Adipose tissue (tissue), 3 donors: ENCODE results near the gene TRIM49B. TPM values are rescaled to one million over a fixed set of nuclear protein-coding genes. Genes with fewer than 3 reads are reported as not detected.
"Not testable (repeated sequence)": the region's sequence is repeated elsewhere in the genome, so short reads cannot be mapped to it uniquely, and the experiment has no call there.

Source experiments
- H3K27ac ChIP-seq: one replicate; pipeline ENCODE4 v1.5.1; 2013; ENCODE audit warnings: low read depth, low read length
- WGBS, 3 donors: extraction: QIAGEN DNeasy Blood & Tissue Kit; methylation state at CpG; one replicate each; pipeline ENCODE4 v1.1.7; 2013; 5-methylcytosine and 5-hydroxymethylcytosine counted together
- polyA plus RNA-seq, 3 donors: library from polyadenylated mRNA; stranded (reverse); fragments of 200-250 nt; gene quantifications; one replicate each; pipeline ENCODE4 v1.2.3, GENCODE V29; 2013
- donor health status: healthy with polysubstance abuse.
- donor health status: Bipolar disorder and iron deficiency.
- donor health status: healthy.

TRIM49B gene
- polyA plus RNA-seq, result not detected

GRCh38 chr11:49028523-49028922 is at the start of gene TRIM49B:
Gene TRIM49B, plus strand, starts transcription at chr11:49028823. Its CDS starts 2,777 bp downstream, at chr11:49031600.
- WGBS, 3 donors, result 23 to 34% (median 25%) methylated on average over 2 of the region's 2 CpGs
- H3K27ac ChIP-seq, result not testable (repeated sequence)

GRCh38 chr11:48983785-48984184 is 44.8 kb upstream of the TRIM49B start, which contains the start of gene TRIM51G:
Gene TRIM51G, minus strand, starts transcription at chr11:48983885. Its CDS starts 2,190 bp downstream, at chr11:48981695.
- H3K27ac ChIP-seq, result not testable (repeated sequence)

- not testable (repeated sequence) for H3K27ac ChIP-seq
- 45 to 47% (median 47%) methylated on average over 16 to 21 of the region's 28 CpGs for WGBS, 3 donors
These were observed 19.6 kb downstream of the TRIM49B start for GRCh38 chr11:49048229-49048628.

- WGBS, 3 donors, result 49 to 63% (median 59%) methylated on average over 27 to 38 of the region's 38 CpGs
- H3K27ac ChIP-seq, result not testable (repeated sequence)
These were observed 21.2 kb downstream of the TRIM49B start for GRCh38 chr11:49049821-49050220.

- WGBS, 3 donors, result 70 to 86% (median 84%) methylated on average over 5 of the region's 5 CpGs
- H3K27ac ChIP-seq, result not testable (repeated sequence)
These were observed 30.4 kb downstream of the TRIM49B start, which contains the start of gene TRIM64C for GRCh38 chr11:49059012-49059411. Gene TRIM64C, minus strand, starts transcription at chr11:49059112. Its CDS starts 0 bp downstream, at chr11:49059112.

- 51 to 70% (median 67%) methylated on average over 5 of the region's 5 CpGs for WGBS, 3 donors
- H3K27ac ChIP-seq, result not testable (repeated sequence)
These were observed 41.3 kb downstream of the TRIM49B start for GRCh38 chr11:49069897-49070296.

Other genes starting within 250 kb of the TRIM49B start
- not detected for gene TRIM51G, start 44.9 kb upstream of the TRIM49B start, polyA plus RNA-seq
- gene TRIM64C, start 30.3 kb downstream of the TRIM49B start, polyA plus RNA-seq, result not detected
- 1 to 10 TPM in 1 of 3 donors, under 1 TPM in 2; 0.08 to 3.6 (median 0.82) TPM for gene FOLH1, start 179.8 kb downstream of the TRIM49B start, polyA plus RNA-seq